Right ventricle myocardium superior (tissue), 1 donor: ENCODE data around the gene KBTBD2. TPM values are rescaled to one million over a fixed set of nuclear protein-coding genes. Genes with fewer than 3 reads are reported as not detected.
"Not testable (repeated sequence)": the region's sequence is repeated elsewhere in the genome, so short reads cannot be mapped to it uniquely, and the experiment has no call there.

Experiments used
- ATAC-seq: fragments of 200-7000 bp; cut with Tn5 transposase; one replicate; pipeline ENCODE4 v1.9.1; 2020; ENCODE audit warnings: mild to moderate bottlenecking; ENCODE audit not compliant: poor library complexity
- DNase-seq: peaks from one replicate; pipeline ENCODE4 v3.0.0-alpha.2; 2020
- intact Hi-C: fragments of 100-400 bp; cut with DNase I; formaldehyde crosslinking; loops from one replicate; pipeline ENCODE4 v1.11.2; 2022
- long read RNA-seq: library from polyadenylated mRNA; unstranded; transcript quantifications from one replicate; pipeline ENCODE4 v2.0.0, GENCODE V29; 2021
- total RNA-seq: library from RNA; stranded (reverse); fragmentation: NEBNext Ultra II Directional; extraction: Animal tissue kit (Norgen Biotek cat#: 25700); gene quantifications from one replicate; pipeline ENCODE4 v1.2.1, GENCODE V29; 2021
- donor health status: DM: no; HTN: yes; CAD: no; lungs with severe emphysema.

Gene KBTBD2
- total RNA-seq = 25.1 TPM
- long read RNA-seq, transcript KBTBD2-201 (4 exons, 3,745 nt) = major isoform, 68 of 88 reads
- long read RNA-seq, partial matches to known transcripts = 2 of 88 reads
- long read RNA-seq, other reads (novel, unspliced or antisense) = 18 of 88 reads

DNA sequence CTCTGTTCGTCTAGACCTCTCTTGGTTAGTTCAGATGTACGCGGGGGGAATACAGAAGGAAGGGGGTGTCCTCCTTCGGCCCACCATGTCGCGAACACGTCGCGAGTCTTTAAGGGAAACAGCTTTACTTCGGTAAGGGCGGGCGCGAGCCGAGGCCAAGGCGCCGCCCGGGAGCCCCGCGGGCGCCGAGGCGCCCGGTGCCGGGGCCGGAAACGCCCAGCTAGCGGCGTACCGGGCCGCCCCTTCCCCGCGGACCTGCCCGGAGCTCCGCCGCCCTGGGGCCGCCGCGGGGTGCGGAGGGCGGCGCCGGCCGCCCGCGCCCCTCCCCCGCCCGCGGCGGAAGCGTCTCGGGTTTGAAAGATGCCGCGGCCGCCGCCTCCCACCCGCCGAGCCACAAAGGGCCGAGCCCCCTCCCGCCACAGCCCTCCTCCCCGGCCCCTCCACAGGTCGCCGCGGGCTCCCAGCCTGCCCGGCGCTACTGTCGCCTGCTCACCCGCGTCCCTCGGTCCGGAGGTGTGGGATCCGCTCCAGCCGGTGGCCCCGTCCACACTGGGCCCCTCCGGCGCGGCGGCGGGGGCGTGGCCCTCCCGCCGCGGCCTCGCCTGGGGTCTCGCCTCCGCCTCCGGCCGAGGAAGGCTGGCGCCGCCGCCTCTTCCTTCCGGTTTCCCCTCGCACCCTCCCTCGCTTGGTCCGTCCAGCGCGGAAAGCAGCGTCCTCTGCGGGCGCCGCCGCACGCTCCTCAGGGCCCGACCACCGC, at the start of gene KBTBD2:
KBTBD2 (minus strand) TSS at position 718 of the 757 bp plus-strand sequence. CDS start 12,156 bp downstream, outside the sequence.
- DNase-seq (peak; percentile 93), ATAC-seq (peak; percentile 65)
- intact Hi-C loops = loop anchor here (5.0 kb wide), 1 partner anchor 51 kb away; no protein-coding TSS in a partner anchor

GRCh38 chr7:32941181-32941580, 49.6 kb upstream of the KBTBD2 start:
- ATAC-seq (no peak), DNase-seq (no peak)
- intact Hi-C loops = loop anchor here (5.0 to 10.0 kb wide), 3 partner anchors 49 to 104 kb away; partner anchors contain the start of gene KBTBD2

DNA sequence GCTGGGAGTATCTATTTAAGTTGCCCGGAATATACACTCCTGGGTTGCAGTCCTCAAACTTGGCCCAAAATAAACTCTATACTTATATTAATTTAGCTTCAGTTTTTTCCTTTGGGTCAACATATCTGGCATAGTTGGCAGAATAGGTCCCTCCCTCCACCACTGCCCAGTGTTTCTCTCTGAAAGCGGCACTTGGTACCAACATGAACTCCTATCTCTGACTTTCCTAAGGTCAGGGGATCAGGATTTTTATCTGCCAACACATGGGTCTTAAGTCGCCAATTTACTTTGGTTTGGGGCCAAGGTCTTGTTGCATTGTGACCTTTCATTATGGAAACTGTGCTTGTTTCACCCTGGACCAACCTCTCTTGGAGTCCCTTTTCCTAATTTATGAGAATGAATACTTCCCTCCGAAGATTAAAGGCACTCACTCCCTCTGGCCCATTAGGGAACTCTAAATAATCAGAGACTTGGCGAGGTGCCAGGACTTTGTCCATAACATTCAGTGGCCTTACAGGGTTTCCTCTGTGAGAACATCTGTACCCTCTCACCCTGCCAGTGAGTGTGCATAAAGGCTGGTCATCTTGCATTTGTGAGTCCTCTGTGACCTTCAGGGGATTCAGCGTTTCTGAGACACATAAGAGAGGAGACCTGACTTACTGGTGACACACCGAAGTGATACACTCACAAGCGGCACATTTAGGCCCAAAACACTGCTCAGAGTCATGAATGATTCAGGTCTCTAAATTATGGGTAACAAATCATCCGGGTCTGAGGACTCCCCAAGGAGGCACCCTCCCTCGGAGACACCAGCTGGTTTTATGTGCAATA, 46.0 kb upstream of the KBTBD2 start:
- ATAC-seq = peak; percentile 63
- intact Hi-C loops = no loop called here
- DNase-seq = peak; percentile 48

DNA sequence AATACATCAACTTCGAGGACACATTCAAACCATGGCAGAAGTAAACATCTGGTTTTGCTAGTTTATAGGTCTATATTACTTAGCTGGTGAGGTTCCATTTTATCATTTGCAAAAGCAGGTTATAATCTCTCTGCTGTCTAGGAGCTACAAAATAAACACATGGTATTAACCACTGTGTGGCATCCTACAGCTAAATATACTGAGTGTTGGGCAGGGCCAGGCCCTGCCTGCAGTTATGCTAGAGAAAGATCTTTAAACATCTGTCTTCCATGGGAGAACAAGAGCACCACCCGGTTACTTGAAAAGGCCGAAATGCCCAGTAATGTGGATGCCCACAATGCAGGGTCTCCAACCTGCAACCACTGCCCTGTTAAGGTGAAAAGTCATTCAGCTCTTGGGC, 45.1 kb upstream of the KBTBD2 start:
- ATAC-seq (peak; percentile 57), DNase-seq (no peak)
- intact Hi-C loops = no loop called here

DNA sequence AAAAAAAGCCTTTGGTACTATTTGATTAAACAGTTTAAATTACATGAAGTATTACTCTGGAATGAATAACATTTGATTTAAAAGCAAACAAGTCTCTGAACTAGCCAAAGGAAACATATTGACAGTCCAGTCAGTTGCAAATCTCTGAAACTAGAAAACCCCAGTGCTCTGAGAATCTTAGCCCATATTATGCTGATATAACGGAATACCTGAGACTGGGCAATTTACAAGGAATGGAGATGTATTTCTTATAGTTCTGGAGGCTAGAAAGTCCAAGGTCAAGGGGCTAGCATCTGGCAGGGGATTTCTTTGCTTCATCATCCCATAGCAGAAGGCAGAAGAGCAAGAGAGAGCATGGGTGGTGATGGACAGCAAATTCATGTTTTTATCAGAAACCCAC, 44.0 kb upstream of the KBTBD2 start:
- ATAC-seq (no peak), DNase-seq (no peak)
- intact Hi-C loops = no loop called here

- intact Hi-C loops = no loop called here
- ATAC-seq (no peak), DNase-seq (no peak)
Observed at GRCh38 chr7:32930378-32930777, 38.8 kb upstream of the KBTBD2 start.

- DNase-seq = no peak
- intact Hi-C loops = no loop called here
- ATAC-seq = peak; percentile 29
Observed at GRCh38 chr7:32929430-32930143, 38.0 kb upstream of the KBTBD2 start.

- no peak for ATAC-seq
- DNase-seq = no peak
- intact Hi-C loops = no loop called here
Observed at GRCh38 chr7:32928785-32929298, 37.3 kb upstream of the KBTBD2 start.

GRCh38 chr7:32921896-32922295, 30.3 kb upstream of the KBTBD2 start:
- no peak for ATAC-seq
- no peak for DNase-seq
- intact Hi-C loops = no loop called here

- ATAC-seq, DNase-seq, intact Hi-C loops: not testable (repeated sequence)
Observed at GRCh38 chr7:32916994-32917393, 25.4 kb upstream of the KBTBD2 start.

GRCh38 chr7:32916006-32916405, 24.4 kb upstream of the KBTBD2 start:
- ATAC-seq = no peak

DNA sequence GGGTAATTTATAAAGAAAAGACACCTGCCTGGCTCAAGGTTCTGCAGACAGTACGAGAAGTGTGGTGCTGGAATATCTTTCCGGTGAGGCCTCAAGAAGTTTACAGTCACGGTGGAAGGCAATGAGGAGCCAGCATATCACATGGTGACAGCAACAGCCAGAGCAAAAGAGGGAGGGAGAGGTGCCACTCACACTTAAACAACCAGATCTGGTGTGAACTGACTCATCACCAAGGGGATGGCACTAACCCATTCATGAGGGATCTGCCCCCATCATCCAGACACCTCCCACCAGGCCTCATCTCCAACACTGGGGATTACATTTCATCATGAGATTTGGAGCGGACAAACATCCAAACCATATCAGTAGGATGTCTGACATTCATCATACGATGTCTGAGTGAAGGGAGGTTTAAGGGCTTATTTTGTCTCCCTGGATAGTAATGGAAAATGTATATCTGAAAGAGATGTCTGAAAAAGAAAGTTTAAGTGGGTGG, 23.5 kb upstream of the KBTBD2 start:
- ATAC-seq (no peak), DNase-seq (no peak)
- intact Hi-C loops = no loop called here

More at GRCh38 chr7:32916006-32916405, 24.4 kb upstream of the KBTBD2 start:
- no peak for DNase-seq
- intact Hi-C loops = no loop called here

DNA sequence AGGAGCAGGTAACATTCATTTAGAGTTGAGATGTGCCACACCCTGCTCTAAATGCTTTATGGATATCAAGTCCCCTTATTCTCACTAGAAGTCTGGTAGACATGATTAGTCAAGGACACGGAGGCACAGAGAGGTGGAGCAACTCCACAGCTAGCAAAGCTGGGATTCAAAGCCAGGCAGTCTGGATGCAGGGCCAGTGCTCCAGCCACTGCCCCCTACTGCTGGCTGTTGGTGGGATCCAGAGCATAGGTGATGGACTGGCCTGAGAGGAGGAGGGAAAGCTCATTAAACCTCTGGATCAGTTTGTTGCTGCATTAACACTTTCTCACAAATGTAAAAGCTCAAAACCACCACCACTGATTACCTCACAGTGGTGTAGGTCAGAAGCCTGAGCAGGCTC, 22.6 kb upstream of the KBTBD2 start:
- DNase-seq = no peak
- intact Hi-C loops = no loop called here
- ATAC-seq = no peak

GRCh38 chr7:32910195-32910594, 18.6 kb upstream of the KBTBD2 start:
- intact Hi-C loops = no loop called here
- no peak for ATAC-seq
- DNase-seq = no peak

GRCh38 chr7:32905175-32905662, 13.7 kb upstream of the KBTBD2 start:
- ATAC-seq (peak; percentile 75), DNase-seq (peak; percentile 71)
- intact Hi-C loops = no loop called here

DNA sequence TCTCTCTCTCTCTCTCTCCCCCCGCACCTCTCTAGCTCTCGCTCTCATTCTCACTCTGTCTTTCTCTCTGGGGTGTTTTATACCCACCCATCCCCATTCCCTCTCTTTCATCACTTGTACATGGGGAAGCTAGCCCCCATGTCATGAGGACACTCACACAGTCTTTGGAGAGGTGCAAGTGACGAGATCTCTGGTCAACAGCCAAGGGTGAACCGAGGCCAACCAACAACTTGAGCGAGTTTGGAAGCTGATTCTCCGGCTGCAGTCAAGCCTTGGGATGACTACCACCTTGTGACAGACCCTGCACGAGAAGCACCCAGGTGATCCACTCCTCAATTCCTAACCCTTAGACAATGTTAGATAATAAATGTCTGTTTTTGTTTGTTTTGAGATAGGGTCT, 10.1 kb upstream of the KBTBD2 start:
- no peak for DNase-seq
- ATAC-seq = peak; percentile 51
- intact Hi-C loops = no loop called here

DNA sequence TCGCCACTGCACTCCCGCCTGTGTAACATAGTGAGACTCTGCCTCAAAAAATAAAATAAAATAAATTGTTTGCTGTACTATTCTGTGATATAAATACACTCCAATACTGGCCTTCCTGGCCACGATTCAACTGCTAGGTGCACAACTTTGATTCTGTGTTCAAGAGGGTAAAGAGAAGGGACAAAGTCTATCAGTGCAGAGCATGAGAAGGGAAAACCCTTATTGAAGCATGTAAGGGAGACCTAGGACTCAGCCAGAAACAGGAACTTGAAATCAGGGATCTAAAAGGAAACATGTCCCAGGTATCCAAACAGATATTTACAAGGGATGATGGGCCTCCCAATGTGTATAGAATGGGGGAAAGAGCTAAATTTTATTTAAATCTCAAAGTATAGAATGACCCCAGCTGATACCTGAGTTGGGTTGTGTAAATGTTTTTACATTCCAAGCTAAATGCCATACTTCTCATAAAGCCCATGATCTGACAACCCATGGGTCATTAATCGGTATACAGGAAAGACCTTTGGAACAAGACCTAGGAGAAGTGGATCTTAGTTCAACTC, 9.0 kb upstream of the KBTBD2 start:
- intact Hi-C loops = no loop called here
- DNase-seq = no peak

GRCh38 chr7:32897376-32897775, 5.8 kb upstream of the KBTBD2 start:
- DNase-seq, ATAC-seq, intact Hi-C loops: not testable (repeated sequence)

More for the DNA sequence above, 9.0 kb upstream of the KBTBD2 start:
- no peak for ATAC-seq
